ENCODE data around the gene RGL2. TPM values are rescaled to one million over a fixed set of nuclear protein-coding genes. Genes with fewer than 3 reads are reported as not detected.
"Not testable (repeated sequence)": the region's sequence is repeated elsewhere in the genome, so short reads cannot be mapped to it uniquely, and the experiment has no call there.

The RGL2 gene
- total RNA-seq, 4 donors from 2014 or later = 34.4 to 118 (median 36.0) TPM

DNA sequence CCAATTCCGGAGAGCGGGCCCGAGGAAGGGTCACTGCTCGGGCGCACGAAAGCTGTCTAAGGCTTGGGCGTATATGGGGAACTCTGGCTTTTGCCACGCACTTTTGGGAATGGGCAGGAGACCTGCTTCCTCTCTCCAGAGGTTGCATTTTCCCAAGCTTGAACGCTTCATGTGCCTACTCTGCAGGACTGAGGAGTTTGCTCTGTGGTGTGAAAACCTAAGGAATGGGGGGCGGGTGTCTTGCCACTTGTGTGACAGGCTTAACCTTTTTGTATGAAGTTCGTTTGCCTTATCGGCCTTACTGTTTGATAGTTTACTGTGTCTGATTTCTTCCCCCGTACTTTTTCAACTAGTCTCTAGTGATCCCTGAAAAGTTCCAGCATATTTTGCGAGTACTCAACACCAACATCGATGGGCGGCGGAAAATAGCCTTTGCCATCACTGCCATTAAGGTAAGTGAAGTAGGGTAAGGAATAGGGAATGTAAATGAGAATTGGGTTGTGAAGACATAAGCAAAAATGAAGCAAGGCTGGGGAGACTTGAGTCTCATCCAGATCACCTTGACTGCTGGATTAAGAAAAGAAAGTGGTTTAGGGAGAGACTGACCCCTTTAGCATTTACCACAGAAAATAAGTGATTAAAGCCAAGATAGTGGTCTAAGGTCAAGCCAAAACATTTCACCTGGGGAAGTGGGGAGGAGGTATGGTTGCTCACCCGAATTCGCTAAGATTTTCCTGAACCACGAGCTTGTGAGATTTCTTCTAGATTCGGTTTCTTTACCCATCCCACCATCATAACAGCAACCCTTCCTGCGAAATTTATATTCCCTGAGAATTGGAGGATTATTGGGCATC lies 26.2 kb downstream of the RGL2 start:
- intact Hi-C loops (cut with DNase I; ENCODE audit: low total_unique reads) = no loop called here
- H3K4me1 ChIP-seq = peaks cover 5 to 7% of the 10 kb centered on the region in 2 donors
- H3K27ac ChIP-seq = peak overlapping the region; percentile 40 to 94
- H3K4me3 ChIP-seq = peak overlapping the region; percentile 54 to 72
- H3K36me3 ChIP-seq = no peaks in the 10 kb centered on the region
- H3K9me3 ChIP-seq = no peaks in the 10 kb centered on the region
- no peak for TF ChIP-seq POLR2A (IDR thresholded peaks at IDR 0.05)
- TF ChIP-seq, protein P1, sequence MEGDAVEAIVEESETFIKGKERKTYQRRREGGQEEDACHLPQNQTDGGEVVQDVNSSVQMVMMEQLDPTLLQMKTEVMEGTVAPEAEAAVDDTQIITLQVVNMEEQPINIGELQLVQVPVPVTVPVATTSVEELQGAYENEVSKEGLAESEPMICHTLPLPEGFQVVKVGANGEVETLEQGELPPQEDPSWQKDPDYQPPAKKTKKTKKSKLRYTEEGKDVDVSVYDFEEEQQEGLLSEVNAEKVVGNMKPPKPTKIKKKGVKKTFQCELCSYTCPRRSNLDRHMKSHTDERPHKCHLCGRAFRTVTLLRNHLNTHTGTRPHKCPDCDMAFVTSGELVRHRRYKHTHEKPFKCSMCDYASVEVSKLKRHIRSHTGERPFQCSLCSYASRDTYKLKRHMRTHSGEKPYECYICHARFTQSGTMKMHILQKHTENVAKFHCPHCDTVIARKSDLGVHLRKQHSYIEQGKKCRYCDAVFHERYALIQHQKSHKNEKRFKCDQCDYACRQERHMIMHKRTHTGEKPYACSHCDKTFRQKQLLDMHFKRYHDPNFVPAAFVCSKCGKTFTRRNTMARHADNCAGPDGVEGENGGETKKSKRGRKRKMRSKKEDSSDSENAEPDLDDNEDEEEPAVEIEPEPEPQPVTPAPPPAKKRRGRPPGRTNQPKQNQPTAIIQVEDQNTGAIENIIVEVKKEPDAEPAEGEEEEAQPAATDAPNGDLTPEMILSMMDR (IDR thresholded peaks at IDR 0.05) = no peak
- no peaks in the 10 kb centered on the region for H3K27me3 ChIP-seq
- no peak for DNase-seq

DNA sequence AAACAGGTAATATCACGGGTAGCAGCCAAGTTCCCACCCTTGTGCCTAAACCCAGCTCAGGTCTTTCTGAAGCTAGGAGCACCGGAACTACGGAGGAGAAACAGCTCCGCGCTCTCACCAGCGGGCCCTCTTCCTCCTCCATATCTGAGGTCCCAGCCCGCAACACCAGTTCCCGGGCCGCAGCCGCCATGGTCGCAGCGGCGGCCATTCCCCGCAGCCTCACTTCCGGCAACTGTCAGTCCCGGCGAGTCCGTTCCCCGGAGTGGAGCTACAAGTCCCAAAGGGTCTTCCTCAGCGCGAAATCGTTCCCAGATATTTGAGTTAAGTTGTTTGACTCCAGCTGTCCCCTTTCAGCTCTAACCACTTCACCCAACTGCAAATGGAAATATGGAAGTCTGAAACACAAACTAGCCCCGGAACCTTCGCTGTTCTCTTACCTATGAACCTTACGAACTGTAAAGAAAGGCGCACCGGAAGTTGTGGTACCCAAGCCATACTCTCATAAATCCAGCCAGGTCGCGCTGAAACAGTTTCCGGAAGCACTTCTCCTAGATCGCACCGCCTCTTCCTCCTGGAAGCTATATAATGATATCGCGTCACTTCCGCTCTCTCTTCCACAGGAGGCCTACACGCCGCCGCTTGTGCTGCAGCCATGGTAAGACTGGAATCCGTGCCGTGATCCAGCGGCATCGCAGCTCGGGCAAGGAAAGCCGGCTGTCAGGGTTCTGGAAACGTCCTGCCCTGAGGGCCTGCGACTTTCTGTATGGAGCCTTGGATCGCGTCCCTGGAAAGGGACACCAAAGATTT lies 27.1 kb downstream of the RGL2 start, which contains the start of the genes RPS18 and VPS52:
Gene RPS18, plus strand, starts transcription at position 608 of the 807 bp plus-strand sequence. Its CDS starts 45 bp downstream, at position 653.
Gene VPS52, minus strand, starts transcription at position 409 of the 807 bp plus-strand sequence. Its CDS starts 201 bp downstream, at position 208.
- H3K27me3 ChIP-seq = no peaks in the 10 kb centered on the region
- peak within 1 kb of the TSS; percentile 87 to 94 for H3K27ac ChIP-seq
- no peaks in the 10 kb centered on the region for H3K36me3 ChIP-seq
- no peaks in the 10 kb centered on the region for H3K9me3 ChIP-seq
- peak; percentile 91 to 98 for DNase-seq
- peak within 1 kb of the TSS; percentile 54 to 72 for H3K4me3 ChIP-seq
- H3K4me1 ChIP-seq = peaks cover 4 to 7% of the 10 kb centered on the region in 2 donors
- peak; percentile 94 to 97 for TF ChIP-seq POLR2A (IDR thresholded peaks at IDR 0.05)
- TF ChIP-seq, protein P1 (IDR thresholded peaks at IDR 0.05) = peak in 1 of 4 experiments; percentile 7
- intact Hi-C loops (cut with DNase I; ENCODE audit: low total_unique reads) = no loop called here

DNA sequence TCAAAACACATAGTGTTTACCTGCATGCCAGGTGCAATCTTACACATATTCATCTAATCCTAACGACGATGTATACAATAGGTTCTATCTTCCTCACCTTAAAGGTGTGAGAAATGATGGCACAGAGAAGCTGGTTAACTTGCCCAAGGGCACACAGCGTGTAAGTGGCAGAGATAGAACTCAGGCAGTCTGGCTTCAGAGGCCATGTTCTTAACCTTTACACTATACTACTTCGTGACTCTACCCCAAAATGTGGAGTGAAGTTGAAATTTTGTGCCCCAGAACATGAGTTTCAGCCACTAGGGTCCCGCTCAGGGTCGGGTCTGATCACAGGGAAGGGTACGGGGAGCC lies 27.6 kb downstream of the RGL2 start:
- Histone ChIP-seq H3K27me3 (no peaks in the 10 kb centered on the region), H3K36me3 (no peaks in the 10 kb centered on the region), H3K27ac (peak overlapping the region; percentile 87 to 94), H3K9me3 (no peaks in the 10 kb centered on the region), H3K4me3 (peak overlapping the region; percentile 54 to 72), H3K4me1 (peaks cover 0 to 7% of the 10 kb centered on the region in 2 donors)
- no peak for DNase-seq
- intact Hi-C loops (cut with DNase I; ENCODE audit: low total_unique reads) = no loop called here
- no peak for TF ChIP-seq POLR2A (IDR thresholded peaks at IDR 0.05)

DNA sequence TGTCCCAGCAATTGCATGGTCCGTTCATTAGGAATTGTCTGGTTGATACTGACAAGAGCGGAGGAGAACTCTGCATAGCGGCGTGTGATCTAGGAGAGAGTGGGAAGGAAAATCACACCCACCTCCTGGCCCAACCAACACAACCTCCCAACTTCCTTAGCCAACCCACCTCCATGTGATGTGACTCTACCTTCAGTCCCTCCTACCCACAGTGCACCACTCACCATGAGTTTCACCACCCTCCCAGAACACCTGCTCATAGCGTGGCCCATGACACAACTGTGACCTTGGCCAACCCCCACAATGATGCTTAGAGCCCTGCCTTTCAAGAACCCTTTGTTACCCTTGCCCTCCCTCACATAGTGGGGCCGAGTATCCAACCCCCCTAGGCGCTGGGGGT lies 34.7 kb downstream of the RGL2 start:
- Histone ChIP-seq H3K36me3 (no peaks in the 10 kb centered on the region), H3K9me3 (no peaks in the 10 kb centered on the region), H3K4me3 (no peak overlapping the region), H3K4me1 (no peaks in the 10 kb centered on the region), H3K27me3 (no peaks in the 10 kb centered on the region), H3K27ac (no peak overlapping the region)
- intact Hi-C loops (cut with DNase I; ENCODE audit: low total_unique reads) = no loop called here
- no peak for DNase-seq
- TF ChIP-seq POLR2A (IDR thresholded peaks at IDR 0.05) = no peak
- TF ChIP-seq, protein P1 (IDR thresholded peaks at IDR 0.05) = no peak

DNA sequence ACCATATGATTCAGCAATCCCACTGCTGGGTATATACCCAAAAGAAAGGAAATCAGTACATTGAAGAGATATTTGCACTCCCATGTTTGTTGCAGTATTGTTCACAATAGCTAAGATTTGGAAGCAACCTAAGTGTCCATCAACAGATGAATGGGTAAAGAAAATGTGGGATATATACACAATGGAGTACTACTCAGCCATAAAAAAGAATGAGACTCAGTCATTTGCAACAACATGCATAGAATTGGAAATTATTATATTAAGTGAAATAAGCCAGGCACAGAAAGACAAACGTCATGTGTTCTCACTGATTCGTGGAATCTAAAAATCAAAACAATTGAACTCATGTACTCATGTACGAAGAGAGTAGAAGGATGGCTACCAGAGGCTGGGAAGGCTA lies 36.3 kb downstream of the RGL2 start:
- H3K27ac ChIP-seq; H3K36me3 ChIP-seq; intact Hi-C loops (cut with DNase I; ENCODE audit: low total_unique reads); H3K27me3 ChIP-seq; DNase-seq; H3K9me3 ChIP-seq; H3K4me3 ChIP-seq; H3K4me1 ChIP-seq: not testable (repeated sequence)

DNA sequence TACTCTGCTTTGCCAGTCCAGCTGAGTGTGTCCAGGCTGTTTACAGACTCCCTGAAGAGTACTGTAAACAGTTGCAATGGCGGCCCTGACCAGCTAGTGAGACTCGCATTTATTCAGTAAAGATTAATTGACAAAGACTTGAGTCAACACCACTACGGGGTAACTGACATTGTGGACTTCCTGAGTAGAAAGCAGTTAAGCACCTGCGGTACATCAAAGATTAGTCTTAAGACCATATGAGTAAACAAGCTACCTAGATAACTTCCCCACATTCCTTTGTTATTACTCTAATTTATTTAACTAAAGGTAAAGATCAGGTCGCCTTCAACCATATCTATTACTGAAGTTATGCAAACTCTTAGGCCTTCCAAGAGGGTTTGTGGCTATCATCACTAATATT lies 39.7 kb downstream of the RGL2 start:
- Histone ChIP-seq H3K4me1 (no peaks in the 10 kb centered on the region), H3K9me3 (no peaks in the 10 kb centered on the region), H3K4me3 (no peak overlapping the region), H3K27ac (no peak overlapping the region), H3K36me3 (no peaks in the 10 kb centered on the region), H3K27me3 (no peaks in the 10 kb centered on the region)
- DNase-seq = no peak
- TF ChIP-seq POLR2A (IDR thresholded peaks at IDR 0.05) = no peak
- TF ChIP-seq, protein P1 (IDR thresholded peaks at IDR 0.05) = no peak
- intact Hi-C loops (cut with DNase I; ENCODE audit: low total_unique reads) = no loop called here

Measured in uterus (tissue), 4 donors.